WTC11 (cell line): Measurements from ENCODE around the gene SIT1. TPM values are rescaled to one million over a fixed set of nuclear protein-coding genes. Genes with fewer than 3 reads are reported as not detected.

Experiments used
- CBFB ChIP-seq: sonication (generic); formaldehyde crosslinking; IDR thresholded peaks from 2 replicates; pipeline ENCODE4 v1.8.1; 2022; ENCODE audit warnings: mild to moderate bottlenecking, low read depth, missing genetic modification reagents
- CDX4 ChIP-seq: fragments of 250-450 bp; sonication (Bioruptor Pico); IDR thresholded peaks from 2 replicates; pipeline ENCODE4 v1.9.0; 2021; ENCODE audit warnings: moderate library complexity, mild to moderate bottlenecking, inconsistent platforms, borderline replicate concordance
- CREB1 ChIP-seq: sonication (generic); formaldehyde crosslinking; IDR thresholded peaks from 2 replicates; pipeline ENCODE4 v1.8.0; 2023; ENCODE audit warnings: mild to moderate bottlenecking, missing genetic modification reagents
- CTCF ChIP-seq: fragments of 200-600 bp; IDR thresholded peaks from 2 replicates; pipeline ENCODE4 v1.8.0; 2022; ENCODE audit warnings: antibody characterized with exemption
- GABPB1 ChIP-seq: sonication (generic); formaldehyde crosslinking; IDR thresholded peaks from 2 replicates; pipeline ENCODE4 v1.8.1; 2023; ENCODE audit warnings: mild to moderate bottlenecking, missing genetic modification reagents
- JUN ChIP-seq: sonication (generic); formaldehyde crosslinking; IDR thresholded peaks from 2 replicates; pipeline ENCODE4 v1.8.0; 2023; ENCODE audit warnings: mild to moderate bottlenecking, missing genetic modification reagents
- MLX ChIP-seq: sonication (generic); formaldehyde crosslinking; IDR thresholded peaks from 2 replicates; pipeline ENCODE4 v1.8.1; 2023; ENCODE audit warnings: mild to moderate bottlenecking, missing genetic modification reagents, moderate library complexity
- NFYB ChIP-seq: sonication (generic); formaldehyde crosslinking; conservative IDR thresholded peaks from 2 replicates; pipeline ENCODE4 v1.8.0; 2022; ENCODE audit warnings: low read depth, missing genetic modification reagents
- NR1H2 ChIP-seq: sonication (generic); formaldehyde crosslinking; IDR thresholded peaks from 2 replicates; pipeline ENCODE4 v1.9.0; 2021; ENCODE audit warnings: mild to moderate bottlenecking, moderate library complexity, missing genetic modification reagents
- NR2C2 ChIP-seq: sonication (generic); formaldehyde crosslinking; IDR thresholded peaks from 2 replicates; pipeline ENCODE4 v1.8.0; 2022; ENCODE audit warnings: mild to moderate bottlenecking, missing genetic modification reagents
- RELA ChIP-seq: sonication (generic); formaldehyde crosslinking; IDR thresholded peaks from 2 replicates; pipeline ENCODE4 v1.8.1; 2022; ENCODE audit warnings: missing genetic modification reagents, mild to moderate bottlenecking, borderline replicate concordance
- SOX15 ChIP-seq: fragments of 250-450 bp; sonication (Bioruptor Pico); IDR thresholded peaks from 2 replicates; pipeline ENCODE4 v1.9.0; 2021; ENCODE audit warnings: mild to moderate bottlenecking
- TEAD4 ChIP-seq: sonication (generic); formaldehyde crosslinking; IDR thresholded peaks from 2 replicates; pipeline ENCODE4 v1.8.0; 2022; ENCODE audit warnings: mild to moderate bottlenecking, missing genetic modification reagents
- USF1 ChIP-seq: sonication (generic); formaldehyde crosslinking; IDR thresholded peaks from 2 replicates; pipeline ENCODE4 v1.8.0; 2022; ENCODE audit warnings: mild to moderate bottlenecking, missing genetic modification reagents
- ZMAT4 ChIP-seq: fragments of 250-450 bp; sonication (Bioruptor Pico); IDR thresholded peaks from 2 replicates; pipeline ENCODE4 v1.9.0; 2021; ENCODE audit warnings: mild to moderate bottlenecking
- ZNF138 ChIP-seq: sonication (generic); formaldehyde crosslinking; conservative IDR thresholded peaks from 2 replicates; pipeline ENCODE4 v1.8.1; 2022; ENCODE audit warnings: mild to moderate bottlenecking, moderate library complexity, missing genetic modification reagents
- ZNF232 ChIP-seq: sonication (generic); formaldehyde crosslinking; IDR thresholded peaks from 2 replicates; pipeline ENCODE4 v1.8.0; 2022; ENCODE audit warnings: mild to moderate bottlenecking, missing genetic modification reagents
- ZNF281 ChIP-seq: sonication (generic); formaldehyde crosslinking; IDR thresholded peaks from 2 replicates; pipeline ENCODE4 v1.8.0; 2023; ENCODE audit warnings: mild to moderate bottlenecking, missing genetic modification reagents
- ZNF416 ChIP-seq: fragments of 250-450 bp; sonication (Bioruptor Pico); IDR thresholded peaks from 2 replicates; pipeline ENCODE4 v1.9.0; 2021; ENCODE audit warnings: mild to moderate bottlenecking, inconsistent platforms
- total RNA-seq: library from RNA; stranded (reverse); gene quantifications from 3 replicates; pipeline ENCODE4 v1.2.3, GENCODE V29; 2021
- TF ChIP-seq, protein P1 (sequence below): sonication (generic); formaldehyde crosslinking; IDR thresholded peaks from 2 replicates; pipeline ENCODE4 v1.8.1; 2023; ENCODE audit warnings: mild to moderate bottlenecking, missing genetic modification reagents
- TF ChIP-seq, protein P2 (sequence below): sonication (generic); formaldehyde crosslinking; IDR thresholded peaks from 2 replicates; pipeline ENCODE4 v1.8.1; 2022; ENCODE audit warnings: mild to moderate bottlenecking, moderate library complexity, missing genetic modification reagents
- TF ChIP-seq, protein P3 (sequence below): sonication (generic); formaldehyde crosslinking; IDR thresholded peaks from 2 replicates; pipeline ENCODE4 v1.8.1; 2023; ENCODE audit warnings: mild to moderate bottlenecking, moderate library complexity, missing genetic modification reagents
- TF ChIP-seq, protein P4 (sequence below): sonication (generic); formaldehyde crosslinking; IDR thresholded peaks from 2 replicates; pipeline ENCODE4 v1.8.1; 2022; ENCODE audit warnings: low read depth, mild to moderate bottlenecking, moderate library complexity, missing genetic modification reagents, borderline replicate concordance

SIT1 gene
- total RNA-seq, 1 experiment from 2014 or later: 4.1 TPM

DNA sequence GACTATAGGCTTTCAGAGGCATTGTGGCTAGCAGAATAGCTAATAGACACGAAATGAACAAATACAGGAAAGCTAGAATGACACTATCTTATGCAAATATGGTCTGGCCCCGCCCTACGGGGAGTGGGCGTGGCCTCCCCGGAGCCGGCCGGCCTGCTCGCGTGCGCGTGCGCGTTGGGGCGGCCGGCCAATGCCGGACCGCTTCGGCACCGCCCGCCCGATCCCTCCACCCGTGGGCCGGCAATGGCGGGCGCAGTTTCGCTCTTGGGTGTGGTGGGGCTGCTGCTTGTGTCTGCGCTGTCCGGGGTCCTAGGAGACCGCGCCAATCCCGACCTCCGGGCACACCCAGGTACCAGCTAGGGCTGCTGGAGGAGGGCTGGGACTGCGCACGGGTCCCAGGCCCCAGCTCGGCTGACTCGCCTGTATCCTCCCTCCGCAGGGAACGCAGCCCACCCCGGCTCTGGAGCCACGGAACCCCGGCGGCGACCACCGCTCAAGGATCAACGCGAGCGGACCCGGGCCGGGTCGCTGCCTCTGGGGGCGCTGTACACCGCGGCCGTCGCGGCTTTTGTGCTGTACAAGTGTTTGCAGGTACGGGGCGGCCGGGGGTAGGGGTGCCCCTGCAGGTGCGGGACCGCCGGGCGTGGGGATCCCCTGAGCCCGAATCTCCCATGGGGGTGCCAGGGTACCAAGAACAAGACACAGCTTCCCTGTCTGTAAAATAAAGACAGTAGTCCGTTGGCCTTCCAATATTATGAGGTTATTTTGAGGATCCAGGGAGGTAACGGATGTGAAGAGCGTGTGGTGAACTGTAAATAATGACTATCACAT lies 7.6 kb upstream of the SIT1 start, which contains the start of gene CCDC107 (continued):
- TF ChIP-seq ZNF138 (CRISPR knock-in tag) (peak; percentile 91; the same call in 1 of the 2 replicates), NR2C2 (CRISPR knock-in tag) (no peak), CBFB (CRISPR knock-in tag) (0 out of 2 replicates have a peak, but pooled peaks have one; percentile 49), ZNF416 (CRISPR knock-in tag) (peak; percentile 72; the same call in 1 of the 2 replicates), NR1H2 (CRISPR knock-in tag) (no peak), ZNF232 (CRISPR knock-in tag) (peak; percentile 79; the same call in 1 of the 2 replicates), CDX4 (no peak), ZNF281 (0 out of 2 replicates have a peak, but pooled peaks have one; percentile 36), RELA (CRISPR knock-in tag) (peak; percentile 85; the same call in 1 of the 2 replicates), GABPB1 (CRISPR knock-in tag) (peak; percentile 37; the same call in 1 of the 2 replicates), JUN (CRISPR knock-in tag) (0 out of 2 replicates have a peak, but pooled peaks have one; percentile 41), TEAD4 (CRISPR knock-in tag) (no peak), USF1 (CRISPR knock-in tag) (no peak), NFYB (CRISPR knock-in tag) (no peak), MLX (CRISPR knock-in tag) (no peak; the same call in 1 of the 2 replicates), ZMAT4 (CRISPR knock-in tag) (no peak), SOX15 (CRISPR knock-in tag) (no peak), CREB1 (CRISPR knock-in tag) (0 out of 2 replicates have a peak, but pooled peaks have one; percentile 37), CTCF (peak; percentile 39; the same call in 1 of the 2 replicates)
- TF ChIP-seq, protein P1, sequence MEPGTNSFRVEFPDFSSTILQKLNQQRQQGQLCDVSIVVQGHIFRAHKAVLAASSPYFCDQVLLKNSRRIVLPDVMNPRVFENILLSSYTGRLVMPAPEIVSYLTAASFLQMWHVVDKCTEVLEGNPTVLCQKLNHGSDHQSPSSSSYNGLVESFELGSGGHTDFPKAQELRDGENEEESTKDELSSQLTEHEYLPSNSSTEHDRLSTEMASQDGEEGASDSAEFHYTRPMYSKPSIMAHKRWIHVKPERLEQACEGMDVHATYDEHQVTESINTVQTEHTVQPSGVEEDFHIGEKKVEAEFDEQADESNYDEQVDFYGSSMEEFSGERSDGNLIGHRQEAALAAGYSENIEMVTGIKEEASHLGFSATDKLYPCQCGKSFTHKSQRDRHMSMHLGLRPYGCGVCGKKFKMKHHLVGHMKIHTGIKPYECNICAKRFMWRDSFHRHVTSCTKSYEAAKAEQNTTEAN (CRISPR knock-in tag): no peak
- TF ChIP-seq, protein P2, sequence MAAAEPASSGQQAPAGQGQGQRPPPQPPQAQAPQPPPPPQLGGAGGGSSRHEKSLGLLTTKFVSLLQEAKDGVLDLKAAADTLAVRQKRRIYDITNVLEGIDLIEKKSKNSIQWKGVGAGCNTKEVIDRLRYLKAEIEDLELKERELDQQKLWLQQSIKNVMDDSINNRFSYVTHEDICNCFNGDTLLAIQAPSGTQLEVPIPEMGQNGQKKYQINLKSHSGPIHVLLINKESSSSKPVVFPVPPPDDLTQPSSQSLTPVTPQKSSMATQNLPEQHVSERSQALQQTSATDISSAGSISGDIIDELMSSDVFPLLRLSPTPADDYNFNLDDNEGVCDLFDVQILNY (CRISPR knock-in tag): peak; percentile 54; the same call in 1 of the 2 replicates
- TF ChIP-seq, protein P3, sequence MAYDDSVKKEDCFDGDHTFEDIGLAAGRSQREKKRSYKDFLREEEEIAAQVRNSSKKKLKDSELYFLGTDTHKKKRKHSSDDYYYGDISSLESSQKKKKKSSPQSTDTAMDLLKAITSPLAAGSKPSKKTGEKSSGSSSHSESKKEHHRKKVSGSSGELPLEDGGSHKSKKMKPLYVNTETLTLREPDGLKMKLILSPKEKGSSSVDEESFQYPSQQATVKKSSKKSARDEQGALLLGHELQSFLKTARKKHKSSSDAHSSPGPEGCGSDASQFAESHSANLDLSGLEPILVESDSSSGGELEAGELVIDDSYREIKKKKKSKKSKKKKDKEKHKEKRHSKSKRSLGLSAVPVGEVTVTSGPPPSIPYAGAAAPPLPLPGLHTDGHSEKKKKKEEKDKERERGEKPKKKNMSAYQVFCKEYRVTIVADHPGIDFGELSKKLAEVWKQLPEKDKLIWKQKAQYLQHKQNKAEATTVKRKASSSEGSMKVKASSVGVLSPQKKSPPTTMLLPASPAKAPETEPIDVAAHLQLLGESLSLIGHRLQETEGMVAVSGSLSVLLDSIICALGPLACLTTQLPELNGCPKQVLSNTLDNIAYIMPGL (CRISPR knock-in tag): peak; percentile 99
- TF ChIP-seq, protein P4, sequence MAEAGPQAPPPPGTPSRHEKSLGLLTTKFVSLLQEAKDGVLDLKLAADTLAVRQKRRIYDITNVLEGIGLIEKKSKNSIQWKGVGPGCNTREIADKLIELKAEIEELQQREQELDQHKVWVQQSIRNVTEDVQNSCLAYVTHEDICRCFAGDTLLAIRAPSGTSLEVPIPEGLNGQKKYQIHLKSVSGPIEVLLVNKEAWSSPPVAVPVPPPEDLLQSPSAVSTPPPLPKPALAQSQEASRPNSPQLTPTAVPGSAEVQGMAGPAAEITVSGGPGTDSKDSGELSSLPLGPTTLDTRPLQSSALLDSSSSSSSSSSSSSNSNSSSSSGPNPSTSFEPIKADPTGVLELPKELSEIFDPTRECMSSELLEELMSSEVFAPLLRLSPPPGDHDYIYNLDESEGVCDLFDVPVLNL (CRISPR knock-in tag): 0 out of 2 replicates have a peak, but pooled peaks have one; percentile 44
